Thoracic aorta (tissue), 2 donors: ENCODE data around the gene MAGI1. TPM values are rescaled to one million over a fixed set of nuclear protein-coding genes. Genes with fewer than 3 reads are reported as not detected.

Experiments
- ATAC-seq: fragments of 150-250 bp; one replicate; pipeline ENCODE4 v1.8.0; 2017; ENCODE audit warnings: low read depth; ENCODE audit not compliant: insufficient number of reproducible peaks, low FRiP score
- DNase-seq: peaks from one replicate; pipeline ENCODE4 v3.0.0-alpha.2; 2020; ENCODE audit warnings: low spot score
- H3K27ac ChIP-seq, 2 donors: fragments of 200-600 bp; sonication (generic); 1 replicate in 1 of 2; 2 replicates in 1 of 2; pipeline ENCODE4 v1.5.1; 2016; ENCODE audit warnings: mild to moderate bottlenecking in 2 of 2, moderate library complexity in 2 of 2
- H3K27me3 ChIP-seq: fragments of 200-600 bp; sonication (generic); replicated peaks from 2 replicates; pipeline ENCODE4 v1.6.0; 2016; ENCODE audit warnings: mild to moderate bottlenecking; ENCODE audit not compliant: insufficient read depth
- H3K36me3 ChIP-seq: fragments of 200-600 bp; sonication (generic); one replicate; pipeline ENCODE4 v1.5.1; 2016
- H3K4me1 ChIP-seq, 2 donors: fragments of 200-600 bp; sonication (generic); 1 replicate in 1 of 2; 2 replicates in 1 of 2; pipeline versions ENCODE4 v1.5.1 to v1.6.0; 2016; ENCODE audit warnings: low read depth in 2 of 2, mild to moderate bottlenecking in 1 of 2; ENCODE audit not compliant: control insufficient read depth in 1 of 2
- H3K4me3 ChIP-seq: fragments of 200-600 bp; sonication (generic); 2 replicates; pipeline ENCODE4 v1.5.1; 2016; ENCODE audit warnings: mild to moderate bottlenecking
- H3K9me3 ChIP-seq: fragments of 200-600 bp; sonication (generic); 2 replicates; pipeline ENCODE4 v1.5.1; 2016
- total RNA-seq, 2 donors: library from RNA; depleted of rRNA; stranded (reverse); fragments of >200 nt; gene quantifications; one replicate each; pipeline versions ENCODE4 v1.1.0 to v1.2.3, GENCODE V29; 2016
- TF ChIP-seq, protein P1 (sequence below): fragments of 200-600 bp; sonication (generic); IDR thresholded peaks from one replicate; pipeline ENCODE4 v1.5.1; 2019; ENCODE audit warnings: antibody characterized with exemption

The MAGI1 gene
- total RNA-seq, 2 donors from 2014 or later = 48.2 to 88.5 TPM

DNA sequence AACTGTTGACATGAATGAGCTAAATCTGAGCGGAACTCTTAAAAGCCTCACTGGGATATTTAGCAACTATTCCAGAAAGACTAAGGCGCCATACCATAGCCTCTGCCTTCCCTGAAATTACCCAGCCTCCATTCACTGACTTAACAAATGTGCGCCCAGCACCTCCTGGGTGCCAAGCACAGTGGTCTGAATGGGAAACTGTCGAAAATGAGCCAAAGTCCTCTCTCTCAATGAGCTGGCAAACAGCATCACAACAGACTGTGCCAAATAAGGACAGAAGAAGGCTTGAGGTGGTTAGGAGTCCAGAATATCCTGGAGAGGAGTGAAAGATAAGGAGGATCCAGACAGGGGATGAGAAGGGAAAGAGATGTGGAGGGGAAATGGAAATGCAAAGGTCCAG lies 332.4 kb downstream of the MAGI1 start:
- ATAC-seq (no peak), DNase-seq (no peak)
- Histone ChIP-seq H3K4me3 (no peak overlapping the region), H3K36me3 (no peaks in the 10 kb centered on the region), H3K9me3 (no peaks in the 10 kb centered on the region), H3K27me3 (no peaks in the 10 kb centered on the region), H3K27ac (no peak overlapping the region), H3K4me1 (peaks cover 0 to 7% of the 10 kb centered on the region in 2 donors)
- TF ChIP-seq, protein P1, sequence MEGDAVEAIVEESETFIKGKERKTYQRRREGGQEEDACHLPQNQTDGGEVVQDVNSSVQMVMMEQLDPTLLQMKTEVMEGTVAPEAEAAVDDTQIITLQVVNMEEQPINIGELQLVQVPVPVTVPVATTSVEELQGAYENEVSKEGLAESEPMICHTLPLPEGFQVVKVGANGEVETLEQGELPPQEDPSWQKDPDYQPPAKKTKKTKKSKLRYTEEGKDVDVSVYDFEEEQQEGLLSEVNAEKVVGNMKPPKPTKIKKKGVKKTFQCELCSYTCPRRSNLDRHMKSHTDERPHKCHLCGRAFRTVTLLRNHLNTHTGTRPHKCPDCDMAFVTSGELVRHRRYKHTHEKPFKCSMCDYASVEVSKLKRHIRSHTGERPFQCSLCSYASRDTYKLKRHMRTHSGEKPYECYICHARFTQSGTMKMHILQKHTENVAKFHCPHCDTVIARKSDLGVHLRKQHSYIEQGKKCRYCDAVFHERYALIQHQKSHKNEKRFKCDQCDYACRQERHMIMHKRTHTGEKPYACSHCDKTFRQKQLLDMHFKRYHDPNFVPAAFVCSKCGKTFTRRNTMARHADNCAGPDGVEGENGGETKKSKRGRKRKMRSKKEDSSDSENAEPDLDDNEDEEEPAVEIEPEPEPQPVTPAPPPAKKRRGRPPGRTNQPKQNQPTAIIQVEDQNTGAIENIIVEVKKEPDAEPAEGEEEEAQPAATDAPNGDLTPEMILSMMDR = no peak

- H3K4me1 ChIP-seq = peaks cover 0 to 7% of the 10 kb centered on the region in 2 donors
- no peak overlapping the region for H3K27ac ChIP-seq
- H3K36me3 ChIP-seq = no peaks in the 10 kb centered on the region
- H3K27me3 ChIP-seq = no peaks in the 10 kb centered on the region
- DNase-seq (no peak), ATAC-seq (no peak)
- TF ChIP-seq, protein P1 = no peak
- H3K9me3 ChIP-seq = no peaks in the 10 kb centered on the region
- no peak overlapping the region for H3K4me3 ChIP-seq
Observed at GRCh38 chr3:65703820-65704219, 334.9 kb downstream of the MAGI1 start.

GRCh38 chr3:65703026-65703425 lies 335.7 kb downstream of the MAGI1 start:
- Histone ChIP-seq H3K27ac (no peak overlapping the region), H3K27me3 (no peaks in the 10 kb centered on the region), H3K36me3 (no peaks in the 10 kb centered on the region), H3K4me3 (no peak overlapping the region), H3K4me1 (peaks cover 0 to 7% of the 10 kb centered on the region in 2 donors), H3K9me3 (no peaks in the 10 kb centered on the region)
- no peak for DNase-seq
- ATAC-seq = no peak
- TF ChIP-seq, protein P1 = no peak

- Histone ChIP-seq H3K9me3 (no peaks in the 10 kb centered on the region), H3K4me3 (no peak overlapping the region), H3K27ac (no peak overlapping the region), H3K4me1 (peaks cover 0 to 6% of the 10 kb centered on the region in 2 donors), H3K36me3 (no peaks in the 10 kb centered on the region), H3K27me3 (no peaks in the 10 kb centered on the region)
- no peak for DNase-seq
- TF ChIP-seq, protein P1 = no peak
- no peak for ATAC-seq
Observed at GRCh38 chr3:65702202-65702601, 336.5 kb downstream of the MAGI1 start.

- TF ChIP-seq, protein P1 = no peak
- no peak for ATAC-seq
Observed at GRCh38 chr3:65701516-65701915, 337.2 kb downstream of the MAGI1 start.

More at GRCh38 chr3:65701516-65701915, 337.2 kb downstream of the MAGI1 start:
- no peaks in the 10 kb centered on the region for H3K4me1 ChIP-seq
- no peaks in the 10 kb centered on the region for H3K36me3 ChIP-seq
- DNase-seq = no peak
- H3K9me3 ChIP-seq = no peaks in the 10 kb centered on the region
- H3K27me3 ChIP-seq = no peaks in the 10 kb centered on the region
- no peak overlapping the region for H3K27ac ChIP-seq
- H3K4me3 ChIP-seq = no peak overlapping the region
